Measurements from ENCODE around the gene RAC2.

DNA sequence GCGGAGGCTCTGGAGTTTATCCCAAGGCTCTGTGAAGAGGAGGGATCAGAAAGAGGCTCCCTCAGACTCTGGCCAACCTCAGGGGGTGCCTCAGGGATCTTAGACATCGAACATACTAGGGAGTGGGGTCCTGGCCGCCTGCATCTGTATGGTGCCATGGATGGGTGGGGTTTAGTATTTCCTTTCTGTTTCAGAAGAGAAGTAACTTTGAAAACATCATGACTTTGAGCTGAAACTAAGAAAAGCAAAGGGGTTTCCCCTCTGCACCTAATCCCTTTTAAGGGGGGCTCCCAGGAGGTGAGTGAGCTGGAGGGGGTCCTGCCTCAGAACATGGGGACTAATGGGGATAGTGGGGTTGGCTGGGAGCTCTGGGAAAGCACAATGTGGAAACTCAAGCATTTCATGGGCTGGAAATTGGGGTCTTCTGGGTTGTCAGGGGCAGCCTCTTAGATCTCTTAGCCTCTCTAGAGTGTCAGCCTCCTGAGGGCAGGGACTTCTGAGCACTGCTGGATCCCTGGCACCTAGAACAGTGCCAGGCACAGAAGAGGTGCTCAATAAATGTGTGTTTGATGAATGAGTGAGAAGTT lies 20.0 kb downstream of the RAC2 start:
- 0 out of 2 replicates have a peak, but pooled peaks have one; percentile 26 for TF ChIP-seq POLR2A (IDR thresholded peaks at IDR 0.05; ENCODE audit: low read depth, low read length)
- no peak for TF ChIP-seq POLR2AphosphoS5 (IDR thresholded peaks at IDR 0.05; ENCODE audit: low read depth, low read length)
- TF ChIP-seq TAF1 (IDR thresholded peaks at IDR 0.05; ENCODE audit: borderline replicate concordance, low read depth, low read length): no peak
